SU-DHL-6 (cell line): ENCODE measurements around the gene GHR.

Experiments used
- EZH2phosphoT487 ChIP-seq: fragments of 200-600 bp; sonication (generic), shearing (Covaris generic); conservative IDR thresholded peaks from 2 replicates; pipeline ENCODE4 v1.6.1; 2018; ENCODE audit warnings: mild to moderate bottlenecking, antibody characterized with exemption, low read length, moderate library complexity, mixed read lengths
- TF ChIP-seq, protein P1 (sequence below): fragments of 200-600 bp; sonication (generic); IDR thresholded peaks from one replicate; pipeline ENCODE4 v1.5.1; 2017; ENCODE audit warnings: antibody characterized with exemption, mild to moderate bottlenecking, low read length, moderate library complexity; ENCODE audit not compliant: insufficient read depth, poor library complexity, severe bottlenecking

DNA sequence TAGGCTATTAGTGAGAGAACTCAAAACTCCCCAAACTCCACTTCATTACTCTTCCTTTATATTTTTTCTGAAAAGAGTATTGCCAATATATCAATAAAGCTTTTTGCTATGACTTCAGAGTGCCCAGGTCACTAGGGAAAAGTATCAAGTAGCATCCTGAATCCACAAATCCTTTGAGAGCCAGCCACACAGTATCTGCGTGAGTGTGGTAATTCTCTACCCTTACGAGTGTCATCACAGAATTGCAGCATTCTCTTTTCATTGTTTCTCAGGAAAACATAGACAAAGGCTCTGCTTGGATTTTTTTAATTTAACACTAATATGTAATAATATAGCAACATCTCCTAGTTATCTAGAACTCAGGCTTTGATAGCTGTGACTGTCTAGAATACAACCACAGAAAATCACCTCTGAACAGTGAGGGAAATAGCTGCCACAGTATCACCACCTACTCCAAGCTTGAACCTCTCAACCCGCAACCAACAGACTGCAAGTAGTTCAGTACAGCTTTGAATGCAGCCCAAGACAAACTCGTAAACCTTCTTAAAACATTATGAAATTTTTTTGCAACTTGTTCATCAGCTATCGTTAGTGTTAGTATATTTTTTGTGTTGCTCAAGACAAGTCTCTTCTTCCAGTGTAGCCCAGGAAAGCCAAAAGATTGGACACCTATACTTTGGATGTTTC is 254.1 kb downstream of the GHR start:
- TF ChIP-seq, protein P1, sequence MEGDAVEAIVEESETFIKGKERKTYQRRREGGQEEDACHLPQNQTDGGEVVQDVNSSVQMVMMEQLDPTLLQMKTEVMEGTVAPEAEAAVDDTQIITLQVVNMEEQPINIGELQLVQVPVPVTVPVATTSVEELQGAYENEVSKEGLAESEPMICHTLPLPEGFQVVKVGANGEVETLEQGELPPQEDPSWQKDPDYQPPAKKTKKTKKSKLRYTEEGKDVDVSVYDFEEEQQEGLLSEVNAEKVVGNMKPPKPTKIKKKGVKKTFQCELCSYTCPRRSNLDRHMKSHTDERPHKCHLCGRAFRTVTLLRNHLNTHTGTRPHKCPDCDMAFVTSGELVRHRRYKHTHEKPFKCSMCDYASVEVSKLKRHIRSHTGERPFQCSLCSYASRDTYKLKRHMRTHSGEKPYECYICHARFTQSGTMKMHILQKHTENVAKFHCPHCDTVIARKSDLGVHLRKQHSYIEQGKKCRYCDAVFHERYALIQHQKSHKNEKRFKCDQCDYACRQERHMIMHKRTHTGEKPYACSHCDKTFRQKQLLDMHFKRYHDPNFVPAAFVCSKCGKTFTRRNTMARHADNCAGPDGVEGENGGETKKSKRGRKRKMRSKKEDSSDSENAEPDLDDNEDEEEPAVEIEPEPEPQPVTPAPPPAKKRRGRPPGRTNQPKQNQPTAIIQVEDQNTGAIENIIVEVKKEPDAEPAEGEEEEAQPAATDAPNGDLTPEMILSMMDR: no peak
- TF ChIP-seq EZH2phosphoT487: no peak
